NCI-H510A treated with DMSO at 0.1 percent for 48 hours (cell line): ENCODE measurements around the gene THRA.
A peak's percentile ranks its signal among the peaks of the same experiment; 100 is the strongest.

ENCODE experiments used
- DNase-seq: peaks from one replicate; lab custom pipeline; 2025; lab: John Stamatoyannopoulos, UW

The THRA gene

DNA sequence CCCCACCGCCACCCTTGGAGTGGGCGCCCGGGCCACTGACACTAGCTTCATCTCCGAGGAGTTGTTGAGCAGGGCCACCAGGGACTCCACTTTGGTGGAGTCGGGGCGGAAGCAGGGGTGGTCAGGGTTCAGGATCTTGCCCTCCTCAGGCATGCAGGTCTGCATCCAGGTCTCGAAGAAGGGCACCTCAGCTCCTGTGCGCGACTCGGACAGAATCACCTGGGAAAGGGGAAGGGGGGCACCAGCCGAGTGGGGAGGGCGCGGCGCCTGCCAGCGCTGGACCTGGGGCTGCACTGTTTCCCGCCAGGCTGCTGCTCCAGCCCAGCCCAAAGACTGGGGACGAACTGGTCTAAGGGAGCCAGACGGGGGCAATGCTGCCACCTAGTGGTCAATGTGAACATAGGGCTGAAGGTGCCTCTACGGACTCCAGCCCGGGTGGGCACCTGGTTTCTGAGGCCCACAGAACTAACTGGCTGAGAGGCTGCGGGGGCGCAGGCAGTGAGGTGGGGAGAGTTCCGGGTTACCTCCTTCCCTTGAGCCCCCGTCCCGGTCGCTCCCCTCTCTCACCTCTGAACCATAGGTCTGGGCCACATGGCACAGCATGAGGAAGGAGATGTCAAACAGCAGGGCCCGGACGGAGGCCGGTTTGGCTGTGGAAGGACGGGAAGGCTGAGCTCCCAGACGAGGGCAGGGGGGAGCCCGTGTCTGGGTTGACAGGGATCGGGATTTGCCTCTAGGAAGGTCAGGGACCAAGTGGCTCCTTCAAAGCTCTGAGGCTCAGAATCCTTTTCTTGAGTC is 35.8 kb upstream of the THRA start:
- DNase-seq: peak; percentile 79

DNA sequence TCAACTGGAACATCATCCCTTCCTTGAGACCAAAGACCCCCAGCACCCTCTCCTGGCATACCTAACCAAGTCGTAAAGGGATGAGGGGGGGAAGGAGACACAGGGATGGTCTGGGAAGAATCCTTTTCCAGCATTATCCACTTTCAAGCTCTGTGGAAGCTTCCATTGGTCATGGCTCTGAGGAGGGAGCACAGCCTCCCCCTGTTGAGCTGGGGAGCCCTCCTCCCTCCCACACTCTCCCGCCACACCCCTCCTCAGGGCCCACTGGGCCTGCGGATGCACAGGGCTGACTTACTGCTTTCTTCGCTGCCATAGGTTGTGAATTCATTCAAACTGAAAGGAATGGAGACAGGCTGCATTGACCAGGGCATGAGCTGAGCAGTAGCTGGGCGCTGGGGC is 35.2 kb upstream of the THRA start:
- no peak for DNase-seq

DNA sequence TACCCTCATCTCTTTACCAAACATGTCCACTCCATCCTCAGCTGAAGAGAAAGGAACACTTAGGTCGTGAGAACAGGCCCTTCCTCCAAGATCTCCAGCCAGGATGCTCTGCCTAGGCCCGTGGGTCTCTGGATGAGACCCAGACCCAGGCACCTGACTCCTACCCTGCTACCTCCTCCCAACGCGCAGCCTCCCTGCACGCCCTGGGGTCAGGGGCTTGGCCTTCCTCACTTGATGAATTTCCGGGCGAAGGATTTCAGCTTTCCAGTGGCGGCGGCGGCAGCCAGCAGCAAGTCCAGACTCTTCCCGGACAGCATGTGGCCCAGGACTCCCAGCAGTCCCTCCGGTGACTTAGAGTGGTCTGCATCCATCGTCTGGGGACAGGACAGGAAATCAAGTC is 34.2 kb upstream of the THRA start:
- no peak for DNase-seq

DNA sequence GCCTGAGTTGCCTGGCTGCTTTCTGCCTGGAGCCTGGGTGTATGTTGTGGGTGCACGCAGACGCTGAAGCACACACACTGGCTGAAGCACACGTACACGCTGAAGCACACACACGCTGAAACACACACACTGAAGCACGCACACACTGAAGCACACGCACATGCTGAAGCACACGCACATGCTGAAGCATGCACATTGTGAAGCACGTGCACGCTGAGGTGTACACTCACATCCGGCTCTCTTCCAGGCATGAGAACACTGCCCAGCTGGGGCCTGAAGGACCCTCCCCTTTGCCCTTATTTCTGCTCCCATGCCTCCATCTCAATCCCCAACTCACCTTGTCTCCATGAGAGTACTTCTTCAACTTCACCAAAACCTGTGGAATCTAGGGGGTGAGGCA is 31.1 kb upstream of the THRA start:
- no peak for DNase-seq

DNA sequence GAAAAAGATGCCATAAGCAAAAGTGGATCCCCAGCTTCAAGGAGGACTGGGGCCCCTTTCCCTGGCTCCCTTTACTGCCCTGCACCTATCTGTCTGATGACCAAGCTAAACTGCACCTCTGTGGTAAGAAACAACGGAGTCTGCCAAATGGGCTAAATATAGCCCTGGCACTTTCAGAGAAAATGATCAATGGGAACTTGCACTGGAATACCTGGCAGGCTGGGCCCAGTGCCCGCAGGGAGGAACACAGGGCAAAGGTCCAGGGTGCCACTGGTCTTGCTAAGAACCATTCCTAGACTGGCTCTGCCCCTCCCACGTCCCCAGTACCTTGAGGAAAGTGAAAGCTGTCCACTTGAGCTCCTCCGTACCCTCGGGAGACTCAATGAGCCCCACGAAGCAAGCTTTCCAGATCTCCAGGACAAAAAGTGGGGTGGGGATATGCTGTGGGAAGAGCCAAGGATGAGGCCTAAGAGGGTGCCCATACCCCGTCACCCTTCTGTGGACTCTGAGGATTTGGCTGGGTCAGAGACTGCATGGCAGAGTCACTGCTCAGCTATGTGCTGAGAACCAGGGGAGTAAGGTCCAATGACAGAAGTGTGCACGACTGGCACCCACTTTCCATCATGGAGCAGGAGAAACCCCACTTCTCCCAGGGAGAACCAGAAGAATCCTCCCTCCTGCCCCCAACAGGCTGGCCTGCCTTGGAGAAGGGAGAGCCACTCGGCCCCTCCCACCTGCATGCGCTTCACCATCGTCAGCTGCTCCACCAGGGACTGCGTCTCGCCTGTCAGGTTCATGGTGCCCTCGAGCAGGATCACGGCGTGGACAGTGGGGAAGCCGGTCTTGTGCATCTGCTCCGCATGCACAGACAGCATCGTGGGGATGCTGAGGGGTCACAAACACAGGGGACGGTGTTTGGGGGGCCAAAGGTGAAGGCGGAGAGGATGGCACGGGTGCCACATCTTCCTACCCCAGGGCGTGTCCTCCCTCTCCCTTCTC is 30.1 kb upstream of the THRA start:
- DNase-seq: no peak

DNA sequence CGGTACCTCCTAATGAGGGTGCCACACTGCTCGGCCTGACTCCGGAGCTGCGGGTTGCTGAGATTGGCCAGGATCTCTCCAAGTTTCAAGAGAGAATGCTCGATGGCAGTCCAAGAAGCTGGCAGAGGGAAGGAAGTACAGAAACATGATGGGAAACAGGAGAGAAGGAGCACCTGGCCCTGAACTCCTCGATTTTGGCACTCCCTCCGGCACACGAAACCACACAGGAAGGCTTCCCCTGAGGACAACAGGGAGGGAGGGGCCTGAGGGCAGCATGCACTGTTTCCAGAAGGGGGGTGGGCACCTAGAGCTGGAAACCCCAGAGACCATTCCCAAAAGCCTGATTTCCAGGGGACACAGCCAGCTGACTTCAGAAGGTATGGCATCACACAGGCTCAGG is 29.4 kb upstream of the THRA start:
- no peak for DNase-seq

DNA sequence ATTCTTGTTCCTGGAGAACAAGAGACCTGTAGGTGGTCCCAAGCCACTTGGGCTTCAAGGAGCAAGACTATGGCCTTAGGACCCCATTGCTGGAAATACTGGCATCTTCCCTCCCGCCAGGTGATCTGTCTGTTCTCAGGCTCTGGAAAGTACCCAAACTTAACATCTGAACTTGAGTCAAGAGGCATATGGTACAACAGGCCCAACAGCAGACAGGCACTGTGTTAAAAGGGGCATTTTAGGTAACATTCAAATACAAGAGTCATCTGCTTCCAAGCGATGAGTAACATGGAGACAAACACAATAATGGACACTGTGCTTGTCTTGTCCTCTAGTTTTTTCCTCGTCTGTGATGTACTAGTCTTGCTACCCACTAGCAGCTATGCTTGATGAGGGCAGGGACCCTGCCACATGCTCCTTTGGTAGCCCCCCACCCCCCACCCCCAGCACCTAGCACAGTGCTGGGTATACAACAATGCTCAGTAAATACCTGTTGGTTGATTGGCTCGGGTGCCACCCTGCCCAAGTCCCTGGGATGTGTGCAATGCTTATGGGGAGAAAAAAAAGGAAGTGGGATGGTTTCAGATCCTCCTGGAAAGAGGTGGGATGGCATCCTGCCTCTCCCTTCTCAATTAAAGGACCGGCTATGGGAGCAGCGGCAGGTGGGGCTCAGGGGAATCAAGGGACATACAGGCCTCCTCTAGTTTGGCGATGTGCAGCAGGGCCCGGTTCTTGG is 28.2 kb upstream of the THRA start:
- no peak for DNase-seq

DNA sequence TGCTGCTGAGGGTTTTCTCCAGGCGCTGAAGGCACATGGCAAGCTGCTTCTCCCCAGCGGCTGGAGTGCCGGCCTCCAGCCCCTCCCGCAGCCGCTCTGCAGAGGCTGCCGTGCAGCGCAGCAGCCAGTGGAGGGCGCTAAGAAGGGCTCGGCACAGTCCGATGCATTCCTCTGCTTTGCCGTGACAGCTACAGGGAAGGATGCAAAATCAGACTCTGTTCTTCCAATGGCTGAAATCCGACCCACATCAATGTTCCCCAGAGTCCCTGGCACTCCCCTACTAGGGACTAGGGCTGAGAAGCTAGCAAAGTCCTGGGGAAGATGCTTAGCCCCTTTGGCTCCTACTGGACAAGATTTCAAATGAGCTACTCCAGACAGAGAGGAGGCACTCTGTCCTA is 27.6 kb upstream of the THRA start:
- peak; percentile 9 for DNase-seq

DNA sequence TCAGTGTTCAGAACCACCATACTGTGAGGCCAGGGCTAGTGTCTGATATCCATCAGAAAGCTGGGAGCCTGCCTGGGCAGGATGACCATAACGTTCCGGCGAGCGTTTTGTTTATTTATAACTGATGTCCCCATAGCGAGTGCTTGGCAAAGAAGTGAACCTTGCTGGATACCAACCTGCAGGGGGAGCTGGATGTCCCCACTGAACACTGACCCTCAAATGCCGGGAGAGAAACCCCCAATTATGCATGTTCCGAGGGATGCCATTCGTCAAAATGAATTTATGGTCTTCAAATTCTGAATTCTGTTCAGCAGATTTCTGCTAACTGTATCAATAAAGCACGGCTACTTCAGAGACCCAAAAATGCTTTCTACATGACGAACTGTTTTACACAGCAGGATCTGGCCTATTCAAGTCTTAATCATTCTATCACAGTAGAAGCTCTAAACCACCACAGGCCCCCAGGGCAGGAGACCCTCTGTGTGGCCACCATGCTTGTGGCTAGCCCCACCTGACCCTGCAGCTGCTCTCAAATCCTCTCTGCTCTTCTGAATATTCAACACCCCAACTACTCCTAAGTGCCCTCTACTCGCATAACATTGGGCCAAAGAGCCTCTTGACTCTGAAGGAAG is 23.8 kb upstream of the THRA start:
- peak; percentile 58 for DNase-seq

DNA sequence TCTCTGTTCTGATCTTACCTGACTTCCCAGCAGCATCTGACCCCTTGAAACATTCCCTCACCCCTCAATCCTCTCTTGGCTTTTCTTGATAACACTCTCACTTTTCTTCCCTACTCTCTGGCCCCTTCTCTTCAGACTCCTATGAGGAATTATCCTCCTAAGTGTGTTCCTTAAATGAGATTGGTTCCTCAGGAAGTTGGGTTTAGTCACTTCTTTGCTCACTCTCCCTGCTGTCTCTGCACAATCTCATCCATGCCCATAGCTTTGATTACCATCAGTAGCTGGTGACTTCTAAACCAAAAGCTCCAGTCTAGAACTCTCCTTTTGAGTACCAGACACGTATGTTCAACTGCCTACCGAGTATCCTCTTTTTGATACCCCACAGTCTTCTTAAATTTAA is 21.6 kb upstream of the THRA start:
- no peak for DNase-seq

DNA sequence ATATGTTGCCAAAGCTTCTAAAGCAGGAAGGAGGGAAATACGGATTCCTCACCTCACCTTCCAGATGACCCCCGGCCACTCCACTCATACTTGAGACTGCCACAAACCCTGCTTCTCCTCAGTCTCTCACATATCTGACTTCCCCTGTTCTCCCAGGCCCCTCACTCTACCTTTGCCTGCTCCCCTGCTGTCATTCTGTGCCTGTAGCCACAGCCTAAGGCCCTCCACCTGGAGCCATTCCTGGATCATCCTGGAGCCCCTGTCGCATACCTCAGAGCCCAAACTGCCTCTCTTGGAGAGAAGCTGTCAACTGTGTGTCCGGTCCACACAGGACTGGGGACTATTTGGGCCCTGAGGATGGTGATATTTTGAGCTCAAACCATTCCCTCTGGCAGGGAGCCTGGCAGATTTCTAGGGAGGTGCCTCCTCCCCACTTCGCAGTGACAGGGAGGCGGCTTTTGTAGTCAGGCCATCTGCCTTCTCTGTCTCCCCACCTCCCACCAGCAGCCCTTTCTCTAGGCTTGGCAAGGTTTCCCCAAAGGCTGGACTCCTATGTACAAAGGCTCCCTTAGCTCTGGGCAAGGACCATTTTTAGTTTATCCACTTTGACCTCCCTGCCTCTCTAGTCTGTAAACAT is 6.3 kb upstream of the THRA start:
- DNase-seq: no peak

DNA sequence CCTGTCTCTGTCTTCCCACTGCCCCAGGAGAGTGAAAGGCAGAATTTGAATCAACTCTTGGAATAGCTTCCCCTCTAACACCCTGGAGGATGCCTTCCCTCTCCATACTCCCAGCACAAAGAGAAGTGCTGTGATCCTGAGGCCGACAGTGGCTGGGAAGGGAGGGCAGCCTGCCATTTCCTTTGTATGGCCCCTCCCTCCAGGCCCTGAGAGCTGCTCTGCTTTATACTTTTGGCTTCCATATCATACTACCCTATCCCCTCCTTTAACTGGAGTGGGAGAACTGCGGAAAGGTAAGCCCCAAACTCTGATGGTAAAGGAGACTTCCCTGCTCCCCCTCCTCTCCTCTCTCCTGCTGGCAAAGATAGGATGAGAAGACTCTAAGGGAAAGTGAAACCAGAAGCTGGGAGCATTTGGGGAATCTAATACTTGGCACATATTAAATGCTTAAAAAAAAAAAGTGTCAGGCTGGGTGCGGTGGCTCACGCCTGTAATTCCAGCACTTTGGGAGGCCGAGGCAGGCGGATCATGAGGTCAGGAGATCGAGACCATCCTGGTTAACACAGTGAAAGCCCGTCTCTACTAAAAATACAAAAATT is 4.5 kb upstream of the THRA start:
- DNase-seq: no peak

DNA sequence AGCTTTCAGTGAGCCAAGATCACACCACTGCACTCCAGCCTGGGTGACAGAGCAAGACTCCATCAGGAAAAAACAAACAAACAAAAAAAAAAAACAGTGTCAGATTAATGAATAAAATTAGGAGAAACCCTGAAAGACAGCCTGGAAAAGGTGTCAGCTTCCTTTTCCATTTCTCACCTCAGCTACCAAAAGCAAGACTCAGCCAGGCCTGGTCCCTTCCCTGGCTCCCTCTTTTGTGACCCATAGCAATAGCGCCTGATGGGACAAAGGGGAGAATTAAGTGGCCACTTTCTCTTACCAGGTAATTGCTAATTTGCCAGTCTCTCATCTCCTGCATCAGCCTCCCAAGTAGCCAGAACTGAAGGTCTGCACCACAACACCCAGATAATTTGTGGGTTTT is 3.9 kb upstream of the THRA start:
- DNase-seq: no peak

DNA sequence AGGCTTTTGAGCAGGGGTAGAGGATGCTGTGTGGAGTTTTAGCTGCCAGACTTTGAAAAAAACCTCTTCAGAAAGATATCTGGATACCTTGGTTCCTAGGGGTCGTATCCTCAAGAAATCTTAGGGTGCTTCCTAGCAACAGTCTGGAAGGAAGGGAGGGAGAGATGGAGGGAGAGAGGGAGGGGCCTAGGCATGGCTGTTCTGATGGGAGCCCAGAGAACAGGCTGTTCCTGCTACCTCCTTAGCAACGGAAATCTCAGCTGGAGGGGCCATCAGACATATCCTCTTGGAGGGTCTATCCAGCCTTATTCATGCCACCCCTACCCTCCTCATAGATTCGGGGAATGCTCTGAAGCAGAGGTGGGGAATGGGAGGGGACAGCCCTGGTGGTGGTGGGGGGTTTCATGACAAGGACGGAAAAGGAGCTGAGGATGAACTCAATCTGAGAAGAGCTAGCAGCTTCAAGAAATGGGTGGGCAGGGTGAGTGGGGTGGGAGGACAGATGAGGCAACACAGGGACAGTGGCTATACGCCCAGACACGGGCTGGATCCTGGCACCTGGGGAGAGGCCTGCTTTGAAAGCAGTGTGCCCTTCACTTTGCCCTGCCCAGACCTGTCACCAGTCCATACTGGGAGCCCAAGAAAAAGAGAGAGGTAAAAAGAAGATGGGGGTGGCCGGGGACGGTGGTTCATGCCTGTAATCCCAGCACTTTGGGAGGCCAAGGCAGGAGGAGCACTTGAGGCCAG is 2.9 kb upstream of the THRA start:
- DNase-seq: no peak

DNA sequence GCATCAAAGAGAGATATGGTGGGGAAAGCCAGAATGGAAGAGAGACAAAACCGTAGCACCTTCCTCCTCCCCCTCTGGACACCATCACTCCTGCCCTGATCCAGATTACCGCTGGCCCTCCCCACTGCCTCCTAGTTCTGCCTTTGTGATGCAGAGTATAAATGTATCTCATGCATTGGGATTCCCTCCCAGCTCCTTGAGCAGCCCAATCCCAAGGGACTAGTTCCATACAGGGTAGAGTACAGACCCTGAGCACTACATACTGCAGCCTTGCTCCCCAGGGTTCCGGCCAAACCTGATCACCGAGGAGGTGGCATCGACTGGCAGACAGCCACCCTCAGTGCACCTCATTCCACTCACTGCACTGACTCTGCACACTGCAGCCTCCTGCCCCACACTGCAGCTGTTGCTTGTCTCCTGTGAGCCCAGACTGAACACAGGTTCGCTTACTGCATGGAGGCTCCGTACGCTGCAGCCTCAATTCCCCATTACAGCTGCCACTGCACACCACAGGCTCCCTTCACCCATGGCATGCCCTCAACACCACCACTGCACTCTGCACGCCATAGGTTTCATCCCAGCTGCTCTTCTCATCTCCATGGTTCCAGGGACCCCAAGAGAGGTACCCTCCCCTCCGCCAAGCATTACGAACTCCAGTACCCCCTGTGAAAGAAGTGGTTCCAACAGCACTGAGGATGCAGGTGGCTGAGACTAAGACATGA is 1.7 kb upstream of the THRA start:
- DNase-seq: no peak

DNA sequence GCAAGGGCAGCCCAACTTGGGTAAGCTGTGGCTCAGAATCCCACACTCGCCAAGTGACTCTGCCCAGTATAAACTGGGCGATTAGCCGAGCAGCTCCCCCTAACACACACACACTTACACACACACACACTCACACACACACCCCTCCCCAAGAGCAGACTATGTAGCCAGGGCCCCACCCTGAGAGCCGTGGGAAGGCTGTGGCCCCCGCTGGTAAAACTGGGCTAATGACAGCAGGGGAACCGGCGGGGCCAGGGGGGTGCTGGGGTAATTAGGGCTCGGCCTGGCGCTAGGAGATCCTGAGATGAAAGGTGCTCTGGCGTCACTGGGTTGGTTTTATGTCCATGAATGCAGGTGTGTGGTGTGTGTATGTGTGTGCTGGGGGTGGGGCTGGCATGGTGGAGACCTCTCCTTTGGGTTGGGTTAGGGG is 1.1 kb upstream of the THRA start:
- DNase-seq: no peak

DNA sequence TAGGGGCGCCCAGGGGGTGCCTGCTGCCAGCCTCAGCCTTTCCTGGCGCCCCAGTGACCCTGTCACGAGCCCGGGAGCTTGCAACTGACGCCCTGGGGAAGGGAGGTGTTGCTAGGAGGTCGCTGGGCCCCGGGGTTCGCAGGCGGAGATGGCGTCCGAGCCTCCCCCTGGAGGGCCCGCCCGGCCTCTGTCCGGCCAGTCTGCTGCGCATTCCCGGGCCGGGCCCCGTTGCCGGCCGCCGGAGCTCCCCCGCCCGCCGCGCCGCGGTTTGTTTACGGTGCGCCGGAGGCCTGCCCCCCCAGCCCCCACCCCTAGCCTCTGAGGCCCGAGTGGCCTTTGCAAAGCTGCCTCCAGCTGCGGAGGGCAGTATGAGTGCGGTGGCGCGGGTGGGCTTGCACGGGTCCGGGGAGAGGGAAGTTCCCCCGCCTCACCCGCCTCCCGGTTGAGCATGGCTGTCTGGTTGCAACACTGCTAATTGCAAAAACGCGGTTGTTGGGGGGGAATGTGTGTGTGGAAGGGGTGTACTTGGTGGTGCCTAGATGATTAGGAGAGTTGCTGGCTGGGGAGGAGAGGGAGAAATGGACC is 514 bp downstream of the THRA start:
- no peak for DNase-seq

DNA sequence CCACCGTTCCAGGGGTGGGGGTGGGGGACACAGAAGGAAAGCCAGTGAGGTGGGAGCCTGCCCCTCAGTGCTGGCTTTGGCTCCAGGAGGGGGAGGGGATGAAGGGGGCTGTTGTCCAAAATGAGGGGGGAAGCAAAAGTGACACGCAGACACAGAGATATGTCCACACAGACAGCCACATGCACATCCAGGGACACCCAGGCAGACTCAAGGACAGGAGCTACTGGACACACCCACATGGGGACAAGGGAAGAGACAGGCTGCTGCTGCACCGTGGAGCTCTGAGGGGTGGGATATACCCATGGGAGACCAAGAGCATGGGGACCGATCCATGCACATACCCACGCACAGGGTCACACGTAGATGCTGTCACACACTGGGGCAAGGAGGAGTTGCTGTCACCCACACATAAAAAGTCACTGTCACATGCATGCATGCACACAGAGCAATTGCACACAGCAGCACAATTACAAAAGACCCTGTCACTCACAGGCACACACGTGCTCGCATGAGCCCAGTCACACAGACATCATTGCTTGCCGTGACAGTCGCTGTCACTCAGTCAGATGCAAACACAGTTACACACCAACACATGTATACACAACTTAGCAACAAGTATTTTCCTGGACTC is 1.3 kb downstream of the THRA start:
- DNase-seq: no peak
